ENCODE measurements around the gene HAGH. TPM values are rescaled to one million over a fixed set of nuclear protein-coding genes. Genes with fewer than 3 reads are reported as not detected.

The HAGH gene
- total RNA-seq, 1 experiment from 2014 or later, result 48.1 TPM

- DNase-seq, result no peak
- Mint-ChIP-seq H3K4me1 (ENCODE audit: low read depth, unreplicated experiment) (no peaks in the 10 kb centered on the region), H3K27ac (ENCODE audit: unreplicated experiment) (no peak overlapping the region), H3K9me3 (ENCODE audit: unreplicated experiment) (no peaks in the 10 kb centered on the region), H3K4me3 (ENCODE audit: unreplicated experiment) (no peak overlapping the region), H3K27me3 (ENCODE audit: insufficient read depth, unreplicated experiment) (no peaks in the 10 kb centered on the region), H3K36me3 (ENCODE audit: insufficient read depth, unreplicated experiment) (peaks cover 27% of the 10 kb centered on the region)
- no peak for TF ChIP-seq CTCF (IDR thresholded peaks at IDR 0.05; ENCODE audit: insufficient read depth in 1 of 2, low read depth in 1 of 2, low read length in 1 of 2, severe bottlenecking in 1 of 2, unreplicated experiment in 1 of 2)
- POLR2A ChIA-PET, result no interaction called here
- H3K27me3 ChIP-seq (replicated peaks; ENCODE audit: control insufficient read depth, insufficient read depth, low read length), result no peaks in the 10 kb centered on the region
- no TSS peak for BruUV-seq (replicated peaks)
- H3K36me3 ChIP-seq (ENCODE audit: control insufficient read depth, insufficient read depth, low read length), result peaks cover 1% of the 10 kb centered on the region; the same call in 1 of the 2 replicates
- CTCF ChIA-PET, result no interaction called here
- no peaks in the 10 kb centered on the region for H3K4me1 ChIP-seq
- no peak overlapping the region for H3K4me3 ChIP-seq (ENCODE audit: low read depth, low read length)
- intact Hi-C loops (cut with micrococcal nuclease; ENCODE audit: unreplicated experiment), result no loop called here
- no peaks in the 10 kb centered on the region for H3K9me3 ChIP-seq
These were observed 9.4 kb downstream of the HAGH start for GRCh38 chr16:1817276-1817589.

- H3K27me3 Mint-ChIP-seq (ENCODE audit: insufficient read depth, unreplicated experiment), result no peaks in the 10 kb centered on the region
- no peaks in the 10 kb centered on the region for H3K36me3 ChIP-seq (ENCODE audit: control insufficient read depth, insufficient read depth, low read length)
- H3K9me3 Mint-ChIP-seq (ENCODE audit: unreplicated experiment), result no peaks in the 10 kb centered on the region
- no peaks in the 10 kb centered on the region for H3K4me1 ChIP-seq
- intact Hi-C loops (cut with micrococcal nuclease; ENCODE audit: unreplicated experiment), result no loop called here
- H3K27ac Mint-ChIP-seq (ENCODE audit: unreplicated experiment), result no peak overlapping the region
- H3K27me3 ChIP-seq (replicated peaks; ENCODE audit: control insufficient read depth, insufficient read depth, low read length), result no peaks in the 10 kb centered on the region
- TF ChIP-seq CTCF (IDR thresholded peaks at IDR 0.05; ENCODE audit: insufficient read depth in 1 of 2, low read depth in 1 of 2, low read length in 1 of 2, severe bottlenecking in 1 of 2, unreplicated experiment in 1 of 2), result no peak
- H3K36me3 Mint-ChIP-seq (ENCODE audit: insufficient read depth, unreplicated experiment), result peaks cover 27% of the 10 kb centered on the region
- no TSS peak for BruUV-seq (replicated peaks)
- ChIA-PET POLR2A (no interaction called here), CTCF (no interaction called here)
- H3K4me1 Mint-ChIP-seq (ENCODE audit: low read depth, unreplicated experiment), result no peaks in the 10 kb centered on the region
- H3K4me3 ChIP-seq (ENCODE audit: low read depth, low read length), result no peak overlapping the region
- H3K9me3 ChIP-seq, result no peaks in the 10 kb centered on the region
- DNase-seq, result no peak
- H3K4me3 Mint-ChIP-seq (ENCODE audit: unreplicated experiment), result no peak overlapping the region
These were observed 10.0 kb downstream of the HAGH start for GRCh38 chr16:1816396-1817275.

GRCh38 chr16:1815461-1815860 is 11.2 kb downstream of the HAGH start:
- no peaks in the 10 kb centered on the region for H3K27me3 Mint-ChIP-seq (ENCODE audit: insufficient read depth, unreplicated experiment)
- intact Hi-C loops (cut with micrococcal nuclease; ENCODE audit: unreplicated experiment), result no loop called here
- H3K4me1 Mint-ChIP-seq (ENCODE audit: low read depth, unreplicated experiment), result no peaks in the 10 kb centered on the region
- TF ChIP-seq CTCF (IDR thresholded peaks at IDR 0.05; ENCODE audit: insufficient read depth in 1 of 2, low read depth in 1 of 2, low read length in 1 of 2, severe bottlenecking in 1 of 2, unreplicated experiment in 1 of 2), result no peak
- Histone ChIP-seq H3K4me3 (ENCODE audit: low read depth, low read length) (no peak overlapping the region), H3K36me3 (ENCODE audit: control insufficient read depth, insufficient read depth, low read length) (no peaks in the 10 kb centered on the region), H3K4me1 (no peaks in the 10 kb centered on the region), H3K27me3 (replicated peaks; ENCODE audit: control insufficient read depth, insufficient read depth, low read length) (no peaks in the 10 kb centered on the region), H3K9me3 (no peaks in the 10 kb centered on the region)
- no TSS peak for BruUV-seq (replicated peaks)
- DNase-seq, result no peak
- H3K27ac Mint-ChIP-seq (ENCODE audit: unreplicated experiment), result no peak overlapping the region
- H3K4me3 Mint-ChIP-seq (ENCODE audit: unreplicated experiment), result no peak overlapping the region
- ChIA-PET CTCF (no interaction called here), POLR2A (no interaction called here)
- H3K36me3 Mint-ChIP-seq (ENCODE audit: insufficient read depth, unreplicated experiment), result peaks cover 27% of the 10 kb centered on the region
- no peaks in the 10 kb centered on the region for H3K9me3 Mint-ChIP-seq (ENCODE audit: unreplicated experiment)

Measured in Caco-2 (cell line).